ENCODE data around the gene SDF2. TPM values are rescaled to one million over a fixed set of nuclear protein-coding genes. Genes with fewer than 3 reads are reported as not detected.

SDF2 gene
- total and polyA plus RNA-seq, 2 of the 4 experiments (the other 2 are of a cell fraction): 76.0 to 81.7 TPM

- DNase-seq: no peak
- dilution Hi-C loops (cut with HindIII; ENCODE audit: low sequenced_read_pairs, unreplicated experiment): no loop called here
- no peak overlapping the region for H2BK120ac ChIP-seq (ENCODE audit: low read depth, low read length)
- no peak overlapping the region for H2AK5ac ChIP-seq (ENCODE audit: low read depth, low read length)
- H4K20me1 ChIP-seq (ENCODE audit: insufficient read depth, low read length): peaks cover 8% of the 10 kb centered on the region; the same call in 1 of the 2 replicates
- no peaks in the 10 kb centered on the region for H3K9me1 ChIP-seq (ENCODE audit: insufficient read depth, low read length)
- no peak overlapping the region for H3K18ac ChIP-seq (ENCODE audit: low read depth, low read length)
- no peak overlapping the region for H2AK9ac ChIP-seq (replicated peaks; ENCODE audit: low read depth, low read length, poor library complexity)
- H3K9me3 ChIP-seq (ENCODE audit: control insufficient read depth, insufficient read depth, low read length): no peaks in the 10 kb centered on the region
- H2AFZ ChIP-seq (replicated peaks; ENCODE audit: low read length, poor library complexity): no peak overlapping the region
- no peak overlapping the region for H4K8ac ChIP-seq (ENCODE audit: low read depth in 2 of 2, low read length in 2 of 2)
- no peaks in the 10 kb centered on the region; a peak in 1 of 4 replicates for H3K79me1 ChIP-seq (ENCODE audit: low read depth in 1 of 2, low read length in 2 of 2)
- WGBS, 2 experiments (ENCODE audit: extremely low coverage in 2 of 2, insufficient read length in 1 of 2): 92% methylated on average over 5 of the region's 7 CpGs; no CpG with 5 or more reads in 1 of the 2 experiments
- H3K4me1 ChIP-seq (ENCODE audit: control insufficient read depth, insufficient read depth, low read length): no peaks in the 10 kb centered on the region
- ChIA-PET POLR2A (ENCODE audit: unreplicated experiment) (no interaction called here), CTCF (no interaction called here)
- ATAC-seq (ENCODE audit: low read depth): no peak
- intact Hi-C loops (cut with micrococcal nuclease): no loop called here
- no peak overlapping the region for H3K4me2 ChIP-seq (ENCODE audit: low read depth, low read length)
- no peaks in the 10 kb centered on the region for H3K27me3 ChIP-seq (ENCODE audit: control insufficient read depth, insufficient read depth, low read length)
- H2BK15ac ChIP-seq (ENCODE audit: low read depth, low read length): no peak overlapping the region
- H2BK5ac ChIP-seq (ENCODE audit: low read depth, low read length, poor library complexity, severe bottlenecking): no peak overlapping the region
- H4K5ac ChIP-seq (ENCODE audit: low read depth, low read length): no peak overlapping the region
- H3K56ac ChIP-seq (ENCODE audit: extremely low read depth, insufficient read depth, low read length): no peak overlapping the region
- H3K23ac ChIP-seq (ENCODE audit: low read depth, low read length): no peak overlapping the region
- no peak overlapping the region for H3K27ac ChIP-seq (ENCODE audit: insufficient read depth, low read length)
- H3K14ac ChIP-seq (replicated peaks; ENCODE audit: low read depth, low read length): no peak overlapping the region
- H3K4ac ChIP-seq (ENCODE audit: low read depth, low read length): no peak overlapping the region
- no peak overlapping the region for H2BK20ac ChIP-seq (ENCODE audit: low read depth, low read length)
- H4K91ac ChIP-seq (ENCODE audit: insufficient read depth, low read depth, low read length): no peak overlapping the region
- in situ Hi-C loops (cut with MboI; ENCODE audit: low sequenced_read_pairs): loop anchor here (10.0 kb wide), 1 partner anchor 121 kb away; no protein-coding TSS in a partner anchor
- H3K36me3 ChIP-seq (ENCODE audit: control insufficient read depth, insufficient read depth, low read length): peaks cover 60% of the 10 kb centered on the region
- H3K4me3 ChIP-seq (ENCODE audit: insufficient read depth, low read depth, low read length): no peak overlapping the region
- no TSS peak for BruUV-seq (replicated peaks)
- TF ChIP-seq POLR2A (IDR thresholded peaks at IDR 0.05; ENCODE audit: low read depth, low read length) (no peak), NFE2L2 (IDR thresholded peaks at IDR 0.05; ENCODE audit: low read depth, low read length) (no peak), RFX5 (IDR thresholded peaks at IDR 0.05; ENCODE audit: low read depth, low read length) (no peak), MAFK (IDR thresholded peaks at IDR 0.05; ENCODE audit: low read depth, low read length) (no peak), MXI1 (IDR thresholded peaks at IDR 0.05; ENCODE audit: borderline replicate concordance, low read depth, low read length) (no peak), FOS (IDR thresholded peaks at IDR 0.05; ENCODE audit: low read depth, low read length) (no peak), RCOR1 (IDR thresholded peaks at IDR 0.05; ENCODE audit: insufficient replicate concordance, low read length) (no peak)
- H3K9ac ChIP-seq (ENCODE audit: low read depth, low read length): no peak overlapping the region
These were observed 45.4 kb downstream of the SDF2 start for GRCh38 chr17:28616281-28616680.
